Astrocyte of the cerebellum (primary cell): ENCODE results near the gene KDM4E.
"Not testable (repeated sequence)": the region's sequence is repeated elsewhere in the genome, so short reads cannot be mapped to it uniquely, and the experiment has no call there.

Experiments
- DNase-seq: peaks from one replicate; pipeline ENCODE4 v3.0.0-alpha.2; 2011; ENCODE audit warnings: low read depth
- H3K4me3 ChIP-seq: 2 replicates; pipeline ENCODE4 v1.5.1; 2011; ENCODE audit warnings: mild to moderate bottlenecking, low read depth, low read length, moderate library complexity
- CTCF ChIP-seq: IDR thresholded peaks from 2 replicates; pipeline ENCODE4 v1.5.1; 2012; ENCODE audit warnings: low read length, low read depth, moderate library complexity, mild to moderate bottlenecking; ENCODE audit errors: missing control alignments
- in situ Hi-C: cut with HindIII; loops from 2 replicates; pipeline ENCODE4 v1.10.0; 2017; ENCODE audit warnings: low sequenced_read_pairs

KDM4E gene

GRCh38 chr11:95028357-95028756 lies 3.3 kb downstream of the KDM4E start:
- no peak for DNase-seq
- in situ Hi-C loops = no loop called here
- TF ChIP-seq CTCF = no peak

GRCh38 chr11:95033051-95033450 lies 8.0 kb downstream of the KDM4E start:
- no peak for TF ChIP-seq CTCF
- DNase-seq = no peak
- no peak overlapping the region for H3K4me3 ChIP-seq
- in situ Hi-C loops = no loop called here

More at GRCh38 chr11:95028357-95028756, 3.3 kb downstream of the KDM4E start:
- no peak overlapping the region for H3K4me3 ChIP-seq

GRCh38 chr11:95035316-95035715 lies 10.3 kb downstream of the KDM4E start:
- DNase-seq = no peak
- TF ChIP-seq CTCF = no peak
- in situ Hi-C loops = no loop called here
- H3K4me3 ChIP-seq = no peak overlapping the region

GRCh38 chr11:95037356-95038035 lies 12.4 kb downstream of the KDM4E start:
- in situ Hi-C loops, DNase-seq: not testable (repeated sequence)
- H3K4me3 ChIP-seq = peak overlapping the region; percentile 30

GRCh38 chr11:95042239-95042638 lies 17.2 kb downstream of the KDM4E start:
- DNase-seq = no peak
- no peak for TF ChIP-seq CTCF
- in situ Hi-C loops = no loop called here
- no peak overlapping the region for H3K4me3 ChIP-seq

- no peak overlapping the region for H3K4me3 ChIP-seq
- in situ Hi-C loops = no loop called here
- DNase-seq = no peak
- TF ChIP-seq CTCF = no peak
Measured at GRCh38 chr11:95042906-95043305, 17.8 kb downstream of the KDM4E start.

GRCh38 chr11:95044010-95044409 lies 19.0 kb downstream of the KDM4E start:
- in situ Hi-C loops = no loop called here
- DNase-seq = no peak
- H3K4me3 ChIP-seq = no peak overlapping the region
- no peak for TF ChIP-seq CTCF
